Globus pallidus (tissue), 1 donor: ENCODE measurements around the gene ASPG.

Source experiments
- DNase-seq: peaks from one replicate; pipeline ENCODE4 v3.0.0-alpha.2; 2015; ENCODE audit warnings: low spot score

The ASPG gene

GRCh38 chr14:104163541-104163940 lies 78.0 kb downstream of the ASPG start:
- no peak for DNase-seq

- no peak for DNase-seq
Measured at GRCh38 chr14:104164041-104164440, 78.5 kb downstream of the ASPG start.

GRCh38 chr14:104164512-104164911 lies 79.0 kb downstream of the ASPG start:
- no peak for DNase-seq
